GM19395 (cell line): ENCODE data around the gene ASPRV1.

Source experiments
- ATAC-seq: cut with Tn5 transposase; IDR thresholded peaks from one replicate; pipeline ENCODE4 v1.9.1; 2021; ENCODE audit warnings: mild to moderate bottlenecking, moderate library complexity; ENCODE audit not compliant: unreplicated experiment

Gene ASPRV1

GRCh38 chr2:69914164-69914949 lies 47.1 kb downstream of the ASPRV1 start:
- peak; percentile 92 for ATAC-seq

GRCh38 chr2:69911985-69912563 lies 49.4 kb downstream of the ASPRV1 start:
- no peak for ATAC-seq
